CD14-positive monocyte (primary cell): ENCODE measurements around the gene PITRM1. TPM values are rescaled to one million over a fixed set of nuclear protein-coding genes. Genes with fewer than 3 reads are reported as not detected.

Source experiments
- DNase-seq, 3 donors: peaks; one replicate each; pipeline ENCODE4 v3.0.0-alpha.2; 2011 to 2022
- H2AFZ ChIP-seq: 2 replicates; pipeline ENCODE4 v1.6.0; 2012; ENCODE audit warnings: mild to moderate bottlenecking, low read depth, low read length, inconsistent platforms; ENCODE audit not compliant: insufficient read depth, poor library complexity, severe bottlenecking
- H3K27ac ChIP-seq, 2 donors: 1 replicate in 1 of 2; 2 replicates in 1 of 2; pipeline ENCODE4 v1.5.1; 2012 to 2013; ENCODE audit warnings: low read length in 2 of 2, control low read depth in 1 of 2, inconsistent platforms in 1 of 2, low read depth in 1 of 2, mild to moderate bottlenecking in 1 of 2
- H3K27me3 ChIP-seq, 2 donors: one replicate each; pipeline versions ENCODE4 v1.6.0 to v1.6.1; 2011 to 2013; ENCODE audit warnings: low read length in 2 of 2; ENCODE audit not compliant: control insufficient read depth in 2 of 2, insufficient read depth in 2 of 2
- H3K36me3 ChIP-seq, 2 donors: replicated peaks in 1 of 2; 1 replicate in 1 of 2; 2 replicates in 1 of 2; pipeline versions ENCODE4 v1.5.1 to v1.6.1; 2012 to 2013; ENCODE audit warnings: low read length in 2 of 2, control low read depth in 1 of 2, inconsistent platforms in 1 of 2, mild to moderate bottlenecking in 1 of 2; ENCODE audit not compliant: insufficient read depth in 2 of 2, control insufficient read depth in 1 of 2
- H3K4me1 ChIP-seq, 2 donors: 1 replicate in 1 of 2; 2 replicates in 1 of 2; pipeline versions ENCODE4 v1.5.1 to v1.6.1; 2012 to 2013; ENCODE audit warnings: low read length in 2 of 2, control low read depth in 1 of 2, inconsistent platforms in 1 of 2, mild to moderate bottlenecking in 1 of 2, moderate library complexity in 1 of 2; ENCODE audit not compliant: insufficient read depth in 2 of 2, control insufficient read depth in 1 of 2
- H3K4me2 ChIP-seq: replicated peaks from 2 replicates; pipeline ENCODE3; 2012; ENCODE audit warnings: low read length, moderate library complexity, mild to moderate bottlenecking; ENCODE audit not compliant: poor library complexity, severe bottlenecking; ENCODE audit errors: extremely low read depth
- H3K4me3 ChIP-seq, 3 experiments: fragments of 200-600 bp in 1 of 3; sonication (generic) in 1 of 3; replicated peaks in 1 of 3; 1 replicate in 2 of 3; 2 replicates in 1 of 3; pipeline ENCODE4 v1.5.1; 2011 to 2013; ENCODE audit warnings: low read length in 3 of 3, mild to moderate bottlenecking in 3 of 3, control low read depth in 2 of 3, low read depth in 2 of 3, inconsistent platforms in 1 of 3, moderate library complexity in 1 of 3
- H3K79me2 ChIP-seq: 2 replicates; pipeline ENCODE4 v1.6.0; 2012; ENCODE audit warnings: mild to moderate bottlenecking, control low read depth, inconsistent platforms, low read length, moderate library complexity; ENCODE audit not compliant: insufficient read depth
- H3K9ac ChIP-seq: 2 replicates; pipeline ENCODE4 v1.6.0; 2017; ENCODE audit warnings: low read length, mild to moderate bottlenecking; ENCODE audit not compliant: insufficient read depth, poor library complexity, severe bottlenecking
- H3K9me3 ChIP-seq, 2 donors: replicated peaks in 1 of 2; 1 replicate in 1 of 2; 2 replicates in 1 of 2; pipeline versions ENCODE4 v1.5.1 to v1.6.1; 2012 to 2013; ENCODE audit warnings: low read length in 2 of 2, control low read depth in 1 of 2; ENCODE audit not compliant: control insufficient read depth in 1 of 2, insufficient read depth in 1 of 2
- H4K20me1 ChIP-seq: 2 replicates; pipeline ENCODE4 v1.6.0; 2012; ENCODE audit warnings: mild to moderate bottlenecking, low read length, control low read depth, moderate library complexity; ENCODE audit not compliant: insufficient read depth
- H3K27ac Mint-ChIP-seq, 7 donors: one replicate each; pipeline ENCODE4 v1.8.0; 2020; ENCODE audit warnings: mild to moderate bottlenecking in 7 of 7, mixed read lengths in 7 of 7, moderate library complexity in 6 of 7, inconsistent platforms in 2 of 7
- H3K27me3 Mint-ChIP-seq, 3 donors: one replicate each; pipeline ENCODE4 v1.8.0; 2021 to 2022; ENCODE audit warnings: low read depth in 3 of 3, mild to moderate bottlenecking in 3 of 3, mixed read lengths in 3 of 3, moderate library complexity in 3 of 3, inconsistent platforms in 1 of 3
- H3K36me3 Mint-ChIP-seq, 2 donors: one replicate each; pipeline ENCODE4 v1.8.0; 2020; ENCODE audit warnings: mixed read lengths in 2 of 2, inconsistent platforms in 1 of 2, mild to moderate bottlenecking in 1 of 2
- H3K4me1 Mint-ChIP-seq: one replicate; pipeline ENCODE4 v1.8.0; 2020; ENCODE audit warnings: mild to moderate bottlenecking, mixed read lengths
- H3K4me3 Mint-ChIP-seq, 2 donors: one replicate each; pipeline ENCODE4 v1.8.0; 2020; ENCODE audit warnings: mild to moderate bottlenecking in 2 of 2, mixed read lengths in 2 of 2, moderate library complexity in 1 of 2
- H3K9me3 Mint-ChIP-seq, 7 donors: one replicate each; pipeline ENCODE4 v1.8.0; 2020 to 2022; ENCODE audit warnings: mixed read lengths in 7 of 7, mild to moderate bottlenecking in 6 of 7, moderate library complexity in 6 of 7, inconsistent platforms in 2 of 7
- CTCF ChIP-seq: fragments of 200-600 bp; IDR thresholded peaks from one replicate; pipeline ENCODE4 v1.8.0; 2022; ENCODE audit warnings: antibody characterized with exemption, mild to moderate bottlenecking
- WGBS: methylation state at CpG from one replicate; pipeline ENCODE4 v1.1.5; 2013; ENCODE audit warnings: missing lambda C conversion rate; ENCODE audit not compliant: insufficient coverage; 5-methylcytosine and 5-hydroxymethylcytosine counted together
- intact Hi-C, 2 donors: fragments of 100-400 bp; cut with micrococcal nuclease; formaldehyde crosslinking; loops; one replicate each; pipeline versions ENCODE4 v1.15.0 to v1.15.1; 2023
- polyA plus RNA-seq, 3 donors: library from polyadenylated mRNA; depleted of rRNA in 1 of 3; unstranded in 2 of 3; stranded (reverse) in 1 of 3; fragments of 300-500 nt in 2 of 3; fragments of >200 nt in 1 of 3; fragmentation: Illumina TruSeq in 2 of 3; gene quantifications; 1 replicate in 2 of 3; 2 replicates in 1 of 3; pipeline ENCODE4 v1.2.3, GENCODE V29; 2012 to 2021

PITRM1 gene
- polyA plus RNA-seq, 3 donors = 15.3 to 45.7 (median 23.2) TPM

- 98% methylated on average over 9 of the region's 21 CpGs for WGBS
- Histone ChIP-seq H3K27me3 (no peaks in the 10 kb centered on the region), H2AFZ (no peak overlapping the region), H3K9ac (no peak overlapping the region), H3K79me2 (no peaks in the 10 kb centered on the region), H4K20me1 (no peaks in the 10 kb centered on the region), H3K27ac (no peak overlapping the region), H3K4me3 (no peak overlapping the region), H3K36me3 (peaks cover 95 to 100% of the 10 kb centered on the region in 2 donors), H3K9me3 (no peaks in the 10 kb centered on the region), H3K4me2 (no peak overlapping the region), H3K4me1 (no peaks in the 10 kb centered on the region)
- no peak for DNase-seq
- intact Hi-C loops = no loop called here
- no peak for TF ChIP-seq CTCF
- H3K27me3 Mint-ChIP-seq = peaks cover 0 to 2% (median 0%) of the 10 kb centered on the region in 3 donors
- H3K36me3 Mint-ChIP-seq = peaks cover 93 to 99% of the 10 kb centered on the region in 2 donors
- no peaks in the 10 kb centered on the region for H3K4me1 Mint-ChIP-seq
- H3K9me3 Mint-ChIP-seq = no peaks in the 10 kb centered on the region
- H3K4me3 Mint-ChIP-seq = no peak overlapping the region
- no peak overlapping the region for H3K27ac Mint-ChIP-seq
Observed at GRCh38 chr10:3141351-3142005, 31.1 kb downstream of the PITRM1 start.

GRCh38 chr10:3140280-3140679 lies 32.3 kb downstream of the PITRM1 start:
- H3K4me3 Mint-ChIP-seq = no peak overlapping the region
- Histone ChIP-seq H3K27ac (no peak overlapping the region), H3K9ac (no peak overlapping the region), H3K27me3 (no peaks in the 10 kb centered on the region), H3K36me3 (peaks cover 97 to 100% of the 10 kb centered on the region in 2 donors), H3K4me1 (no peaks in the 10 kb centered on the region), H3K9me3 (no peaks in the 10 kb centered on the region), H2AFZ (no peak overlapping the region), H3K4me2 (no peak overlapping the region), H3K4me3 (no peak overlapping the region), H3K79me2 (no peaks in the 10 kb centered on the region), H4K20me1 (no peaks in the 10 kb centered on the region)
- no peak for DNase-seq
- H3K27ac Mint-ChIP-seq = no peak overlapping the region
- peaks cover 91 to 100% of the 10 kb centered on the region in 2 donors for H3K36me3 Mint-ChIP-seq
- no peaks in the 10 kb centered on the region for H3K4me1 Mint-ChIP-seq
- no peak for TF ChIP-seq CTCF
- no peaks in the 10 kb centered on the region for H3K9me3 Mint-ChIP-seq
- intact Hi-C loops = no loop called here
- peaks cover 0 to 2% (median 0%) of the 10 kb centered on the region in 3 donors for H3K27me3 Mint-ChIP-seq
- 93% methylated on average over 4 of the region's 9 CpGs for WGBS
